ENCODE measurements around the gene MEF2B.

The MEF2B gene

DNA sequence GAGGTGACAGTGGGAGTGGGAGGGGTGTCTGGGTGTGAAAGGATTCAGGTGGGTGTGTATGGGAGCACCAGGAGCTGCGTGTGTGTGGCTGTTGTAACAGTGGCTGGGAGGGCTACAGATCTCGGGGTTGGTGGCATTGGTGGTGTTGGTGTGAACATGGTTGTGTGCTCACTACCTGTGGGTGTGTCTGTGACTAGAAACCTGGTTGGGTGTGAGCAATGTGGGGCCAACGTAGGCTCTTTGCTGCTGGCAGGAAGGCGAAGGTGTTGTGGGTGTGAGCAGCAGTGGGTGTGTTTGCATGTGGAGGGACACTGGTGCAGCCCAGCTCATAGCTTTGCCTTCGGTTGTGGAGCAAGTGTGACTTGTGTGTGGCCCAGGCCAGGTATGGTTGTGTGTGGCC is 36.9 kb upstream of the MEF2B start:
- no peak overlapping the region for H3K4me3 ChIP-seq (ENCODE audit: low read depth, low read length)
- no peaks in the 10 kb centered on the region for H3K9me3 ChIP-seq
- H3K27me3 ChIP-seq: peaks cover 14% of the 10 kb centered on the region
- no peak for DNase-seq
- TF ChIP-seq, protein P1, sequence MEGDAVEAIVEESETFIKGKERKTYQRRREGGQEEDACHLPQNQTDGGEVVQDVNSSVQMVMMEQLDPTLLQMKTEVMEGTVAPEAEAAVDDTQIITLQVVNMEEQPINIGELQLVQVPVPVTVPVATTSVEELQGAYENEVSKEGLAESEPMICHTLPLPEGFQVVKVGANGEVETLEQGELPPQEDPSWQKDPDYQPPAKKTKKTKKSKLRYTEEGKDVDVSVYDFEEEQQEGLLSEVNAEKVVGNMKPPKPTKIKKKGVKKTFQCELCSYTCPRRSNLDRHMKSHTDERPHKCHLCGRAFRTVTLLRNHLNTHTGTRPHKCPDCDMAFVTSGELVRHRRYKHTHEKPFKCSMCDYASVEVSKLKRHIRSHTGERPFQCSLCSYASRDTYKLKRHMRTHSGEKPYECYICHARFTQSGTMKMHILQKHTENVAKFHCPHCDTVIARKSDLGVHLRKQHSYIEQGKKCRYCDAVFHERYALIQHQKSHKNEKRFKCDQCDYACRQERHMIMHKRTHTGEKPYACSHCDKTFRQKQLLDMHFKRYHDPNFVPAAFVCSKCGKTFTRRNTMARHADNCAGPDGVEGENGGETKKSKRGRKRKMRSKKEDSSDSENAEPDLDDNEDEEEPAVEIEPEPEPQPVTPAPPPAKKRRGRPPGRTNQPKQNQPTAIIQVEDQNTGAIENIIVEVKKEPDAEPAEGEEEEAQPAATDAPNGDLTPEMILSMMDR (IDR thresholded peaks at IDR 0.05; ENCODE audit: low read depth, low read length): no peak
- no peaks in the 10 kb centered on the region for H3K36me3 ChIP-seq
- no peaks in the 10 kb centered on the region for H3K4me1 ChIP-seq

DNA sequence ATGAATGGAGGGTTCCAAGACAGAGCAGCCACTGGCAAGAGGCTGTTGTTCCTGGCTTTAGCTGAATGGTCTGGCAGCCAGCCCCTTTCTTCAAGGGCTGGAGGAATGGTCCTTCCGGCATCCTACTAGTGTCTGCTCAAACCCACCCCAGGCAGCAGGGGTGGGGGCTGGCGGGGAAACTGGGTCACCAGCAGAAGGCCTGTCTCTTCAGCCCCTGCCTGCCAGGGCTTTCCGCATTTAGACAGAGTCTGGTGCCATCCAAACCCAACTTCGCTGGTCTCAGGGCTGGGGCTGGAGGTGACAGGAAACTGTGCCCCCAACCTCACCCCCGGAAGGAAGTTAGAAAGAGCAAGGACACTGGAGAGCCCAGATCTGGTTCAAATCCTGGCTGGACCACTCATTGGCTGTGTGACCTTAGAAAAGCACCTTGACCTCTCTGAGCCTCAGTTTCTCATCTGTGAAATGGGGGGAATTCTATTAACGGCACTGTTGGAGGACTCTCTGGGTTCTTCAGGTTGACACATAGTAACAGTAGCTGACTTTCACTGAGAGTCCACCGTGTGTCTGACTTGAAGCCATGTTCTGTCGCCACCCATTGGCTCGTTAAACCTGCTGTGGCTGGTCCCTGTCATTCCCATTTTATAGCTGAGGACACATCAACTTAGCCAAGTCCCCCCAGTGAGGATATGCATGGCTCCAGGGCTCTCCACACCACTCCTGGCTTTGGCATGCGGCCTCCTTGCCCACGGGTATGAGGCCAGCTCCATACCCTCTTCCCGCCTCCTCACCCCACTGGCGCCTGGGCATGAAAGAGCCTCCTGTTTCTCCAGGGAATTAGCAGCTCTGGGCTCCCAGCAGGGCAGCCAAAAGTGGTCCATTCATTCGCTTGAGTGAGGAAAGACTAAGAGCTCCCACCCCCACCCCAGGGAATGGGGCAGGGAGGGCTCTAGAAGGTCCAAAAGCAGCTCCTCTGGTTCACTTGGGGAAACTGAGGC is 35.6 kb upstream of the MEF2B start:
- Histone ChIP-seq H3K36me3 (no peaks in the 10 kb centered on the region; the same call in 1 of the 2 replicates), H3K9me3 (no peaks in the 10 kb centered on the region), H3K27me3 (peaks cover 5% of the 10 kb centered on the region; the same call in 1 of the 2 replicates), H3K4me3 (ENCODE audit: low read depth, low read length) (no peak overlapping the region), H3K4me1 (no peaks in the 10 kb centered on the region)
- DNase-seq: no peak
- TF ChIP-seq, protein P1 (IDR thresholded peaks at IDR 0.05; ENCODE audit: low read depth, low read length): no peak

DNA sequence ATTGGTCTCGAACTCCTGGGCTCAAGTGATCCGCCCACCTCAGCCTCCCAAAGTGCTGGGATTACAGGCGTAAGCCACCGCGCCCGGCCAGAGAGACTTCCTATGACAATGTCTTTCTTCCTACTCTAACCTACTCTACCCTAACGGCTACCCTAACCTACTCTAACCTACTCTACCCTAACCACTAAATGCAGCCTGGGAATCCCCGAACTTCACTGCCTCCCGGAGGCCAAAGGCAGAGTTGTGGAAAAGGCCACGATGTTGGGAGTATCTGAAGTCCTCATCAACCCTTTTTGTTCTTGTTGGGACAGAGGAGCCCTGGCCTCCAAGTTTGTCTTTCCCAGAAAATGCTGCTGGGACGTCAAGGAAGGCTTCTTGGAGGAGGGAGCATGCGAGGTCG is 34.1 kb upstream of the MEF2B start:
- H3K4me1 ChIP-seq: no peaks in the 10 kb centered on the region
- H3K4me3 ChIP-seq (ENCODE audit: low read depth, low read length): no peak overlapping the region
- no peaks in the 10 kb centered on the region; the same call in 1 of the 2 replicates for H3K36me3 ChIP-seq
- TF ChIP-seq, protein P1 (IDR thresholded peaks at IDR 0.05; ENCODE audit: low read depth, low read length): no peak
- no peak for DNase-seq
- H3K9me3 ChIP-seq: no peaks in the 10 kb centered on the region
- H3K27me3 ChIP-seq: peaks cover 5% of the 10 kb centered on the region; the same call in 1 of the 2 replicates

DNA sequence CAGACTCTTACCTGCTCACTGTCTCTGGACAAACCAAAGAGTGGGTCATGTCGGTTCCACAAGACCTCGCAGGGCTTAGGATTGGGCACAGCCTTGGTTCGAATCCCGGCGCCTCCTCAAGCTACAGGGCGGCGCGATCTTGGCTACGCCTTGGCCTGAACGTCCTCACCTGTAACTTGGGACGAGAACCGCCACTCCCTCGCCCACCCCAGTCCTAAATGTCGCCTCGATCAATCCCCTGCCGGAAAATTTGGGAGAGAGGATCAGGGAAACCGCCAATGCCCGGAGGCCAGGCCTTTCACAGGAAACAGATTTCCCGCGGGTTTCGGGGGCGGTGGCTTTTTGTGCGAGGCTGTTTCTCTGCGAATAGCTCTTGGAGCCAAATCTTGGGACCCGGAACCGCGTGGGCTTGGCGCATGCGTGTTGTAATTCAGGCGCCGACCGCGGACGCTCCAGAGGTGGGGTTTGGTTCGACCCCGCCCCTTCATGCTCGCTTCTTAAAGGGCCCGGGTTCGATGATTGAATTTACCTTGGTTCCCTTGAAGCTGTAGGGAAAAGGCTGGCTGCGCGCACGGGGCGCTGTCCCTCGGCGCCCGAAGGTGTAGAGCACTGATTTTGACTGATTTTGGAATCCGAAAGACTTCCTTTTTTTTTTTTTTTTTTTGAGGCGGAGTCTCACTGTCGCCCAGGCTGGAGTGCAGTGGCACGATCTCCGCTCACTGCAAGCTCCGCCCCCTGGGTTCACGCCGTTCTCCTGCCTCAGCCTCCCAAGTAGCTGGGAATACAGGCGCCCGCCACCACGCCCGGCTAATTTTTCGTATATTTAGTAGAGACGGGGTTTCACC is 33.2 kb upstream of the MEF2B start, which contains the start of gene NR2C2AP:
Gene NR2C2AP, minus strand, starts transcription at position 403 of the 845 bp plus-strand sequence. Its CDS starts 354 bp downstream, at position 49.
- H3K9me3 ChIP-seq: no peaks in the 10 kb centered on the region
- peaks cover 5% of the 10 kb centered on the region; the same call in 1 of the 2 replicates for H3K27me3 ChIP-seq
- H3K4me3 ChIP-seq (ENCODE audit: low read depth, low read length): peak within 1 kb of the TSS; percentile 90
- H3K4me1 ChIP-seq: no peaks in the 10 kb centered on the region
- TF ChIP-seq, protein P1 (IDR thresholded peaks at IDR 0.05; ENCODE audit: low read depth, low read length): no peak
- peak; percentile 93 for DNase-seq
- H3K36me3 ChIP-seq: peaks cover 2% of the 10 kb centered on the region

DNA sequence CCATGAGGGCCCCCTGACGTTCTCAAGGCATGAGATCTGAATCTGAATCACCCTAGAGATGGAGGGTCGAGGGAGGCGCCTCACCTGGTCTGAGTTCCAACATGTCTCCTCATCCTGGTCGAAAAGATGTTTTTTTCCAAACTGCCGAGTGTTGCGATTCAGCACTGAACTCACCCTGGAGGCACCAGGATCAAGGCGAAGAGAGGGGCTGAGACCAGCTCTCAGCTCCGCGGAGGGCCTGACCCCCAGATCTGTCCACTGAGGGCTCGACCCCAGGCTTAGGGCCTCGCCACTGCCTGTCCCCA is 32.6 kb upstream of the MEF2B start:
- TF ChIP-seq, protein P1 (IDR thresholded peaks at IDR 0.05; ENCODE audit: low read depth, low read length): no peak
- Histone ChIP-seq H3K36me3 (peaks cover 2% of the 10 kb centered on the region), H3K27me3 (peaks cover 5% of the 10 kb centered on the region; the same call in 1 of the 2 replicates), H3K4me3 (ENCODE audit: low read depth, low read length) (peak overlapping the region; percentile 90), H3K9me3 (no peaks in the 10 kb centered on the region), H3K4me1 (no peaks in the 10 kb centered on the region)
- no peak for DNase-seq
